LoVo (cell line): ENCODE data around the gene C19orf44.
"Not testable (repeated sequence)": the region's sequence is repeated elsewhere in the genome, so short reads cannot be mapped to it uniquely, and the experiment has no call there.

Experiments used
- DNase-seq: peaks from one replicate; pipeline ENCODE4 v3.0.0-alpha.2; 2016; ENCODE audit warnings: low spot score

Gene C19orf44

GRCh38 chr19:16537111-16537510 is 40.9 kb downstream of the C19orf44 start:
- no peak for DNase-seq

- DNase-seq = no peak
Measured at GRCh38 chr19:16540948-16541347, 44.8 kb downstream of the C19orf44 start.

GRCh38 chr19:16541526-16542044 is 45.4 kb downstream of the C19orf44 start:
- DNase-seq = no peak

GRCh38 chr19:16542045-16542909 is 46.1 kb downstream of the C19orf44 start, which contains the start of gene CHERP:
Gene CHERP, minus strand, starts transcription at chr19:16542437. Its CDS starts 59 bp downstream, at chr19:16542378.
- peak; percentile 96 for DNase-seq

- DNase-seq = no peak
Measured at GRCh38 chr19:16542910-16543472, 46.8 kb downstream of the C19orf44 start.

GRCh38 chr19:16543734-16544133 is 47.5 kb downstream of the C19orf44 start:
- DNase-seq = not testable (repeated sequence)

- no peak for DNase-seq
Measured at GRCh38 chr19:16544473-16545231, 48.5 kb downstream of the C19orf44 start.

- DNase-seq = no peak
Measured at GRCh38 chr19:16548956-16549355, 52.8 kb downstream of the C19orf44 start.

GRCh38 chr19:16551902-16552301 is 55.7 kb downstream of the C19orf44 start:
- not testable (repeated sequence) for DNase-seq

GRCh38 chr19:16554776-16555175 is 58.6 kb downstream of the C19orf44 start:
- no peak for DNase-seq

- no peak for DNase-seq
Measured at GRCh38 chr19:16559780-16560276, 63.6 kb downstream of the C19orf44 start.

- DNase-seq = no peak
Measured at GRCh38 chr19:16561382-16561781, 65.2 kb downstream of the C19orf44 start.

GRCh38 chr19:16562608-16563025 is 66.4 kb downstream of the C19orf44 start:
- DNase-seq = no peak

- DNase-seq = no peak
Measured at GRCh38 chr19:16564842-16565241, 68.6 kb downstream of the C19orf44 start.

GRCh38 chr19:16566161-16566560 is 70.0 kb downstream of the C19orf44 start:
- no peak for DNase-seq

- DNase-seq = no peak
Measured at GRCh38 chr19:16566702-16567101, 70.5 kb downstream of the C19orf44 start.

GRCh38 chr19:16569609-16570320 is 73.6 kb downstream of the C19orf44 start:
- no peak for DNase-seq
